CD4-positive, CD25-positive, alpha-beta regulatory T cell (primary cell): ENCODE results near the gene DENND5B. TPM values are rescaled to one million over a fixed set of nuclear protein-coding genes. Genes with fewer than 3 reads are reported as not detected.

Experiments used
- ATAC-seq, 2 donors: fragments of 150-1000 bp; cut with Tn5 transposase; one replicate each; pipeline ENCODE4 v1.10.0; 2021; ENCODE audit warnings: low read depth in 2 of 2, moderate number of reproducible peaks in 2 of 2, moderate library complexity in 1 of 2
- DNase-seq, 3 donors: peaks; one replicate each; pipeline versions ENCODE4 v3.0.0 to v3.0.0-alpha.2; 2012 to 2022; ENCODE audit warnings: mixed read lengths in 1 of 3
- H3K27ac ChIP-seq: one replicate; pipeline ENCODE4 v1.7.0; 2013; ENCODE audit warnings: mild to moderate bottlenecking, low read length; ENCODE audit not compliant: insufficient read depth, poor library complexity, severe bottlenecking
- H3K27me3 ChIP-seq: one replicate; pipeline ENCODE4 v1.7.0; 2013; ENCODE audit warnings: low read length; ENCODE audit not compliant: control insufficient read depth, insufficient read depth
- H3K36me3 ChIP-seq: one replicate; pipeline ENCODE4 v1.7.0; 2013; ENCODE audit warnings: mild to moderate bottlenecking, low read length, moderate library complexity; ENCODE audit not compliant: control insufficient read depth, insufficient read depth
- H3K4me1 ChIP-seq: 2 replicates; pipeline ENCODE4 v1.7.0; 2013; ENCODE audit warnings: mild to moderate bottlenecking, low read length; ENCODE audit not compliant: insufficient read depth, control insufficient read depth, poor library complexity, severe bottlenecking
- H3K4me3 ChIP-seq: one replicate; pipeline ENCODE4 v1.7.0; 2013; ENCODE audit warnings: low read depth, mild to moderate bottlenecking, low read length, moderate library complexity
- H3K9me3 ChIP-seq, 2 experiments: 1 replicate in 1 of 2; 2 replicates in 1 of 2; pipeline ENCODE4 v1.7.0; 2013; ENCODE audit warnings: low read length in 2 of 2, mild to moderate bottlenecking in 1 of 2, moderate library complexity in 1 of 2; ENCODE audit not compliant: control insufficient read depth in 2 of 2
- H3K27ac Mint-ChIP-seq, 3 donors: one replicate each; pipeline ENCODE4 v1.8.0; 2020 to 2022; ENCODE audit warnings: mild to moderate bottlenecking in 3 of 3, mixed read lengths in 3 of 3, moderate library complexity in 2 of 3
- H3K27me3 Mint-ChIP-seq: one replicate; pipeline ENCODE4 v1.8.0; 2022; ENCODE audit warnings: mild to moderate bottlenecking, mixed read lengths
- H3K36me3 Mint-ChIP-seq: one replicate; pipeline ENCODE4 v1.8.0; 2020; ENCODE audit warnings: mixed read lengths
- H3K4me1 Mint-ChIP-seq, 4 donors: one replicate each; pipeline ENCODE4 v1.8.0; 2020 to 2022; ENCODE audit warnings: mixed read lengths in 4 of 4, mild to moderate bottlenecking in 1 of 4
- H3K4me3 Mint-ChIP-seq, 4 donors: one replicate each; pipeline ENCODE4 v1.8.0; 2020 to 2022; ENCODE audit warnings: mild to moderate bottlenecking in 4 of 4, mixed read lengths in 4 of 4, moderate library complexity in 3 of 4
- H3K9me3 Mint-ChIP-seq, 7 donors: one replicate each; pipeline ENCODE4 v1.8.0; 2020 to 2022; ENCODE audit warnings: mixed read lengths in 7 of 7, mild to moderate bottlenecking in 3 of 7, moderate library complexity in 2 of 7
- polyA plus RNA-seq, 4 donors: library from polyadenylated mRNA; unstranded; fragments of 300-500 nt; fragmentation: Illumina TruSeq; gene quantifications; one replicate each; pipeline ENCODE4 v1.2.3, GENCODE V29; 2021
- total RNA-seq: library from RNA; stranded (reverse); gene quantifications from one replicate; pipeline ENCODE4 v1.2.3, GENCODE V29; 2022

Gene DENND5B
- total and polyA plus RNA-seq, 5 donors from 2014 or later = 0.39 to 0.76 TPM; not detected in 3

- peak overlapping the region in 2 of 3 donors; percentile 7 to 31 for H3K27ac Mint-ChIP-seq
- no peaks in the 10 kb centered on the region for H3K9me3 Mint-ChIP-seq
- no peaks in the 10 kb centered on the region for H3K9me3 ChIP-seq
- H3K27me3 Mint-ChIP-seq = peaks cover 12% of the 10 kb centered on the region
- H3K27ac ChIP-seq = no peak overlapping the region
- H3K4me1 ChIP-seq = no peaks in the 10 kb centered on the region
- no peaks in the 10 kb centered on the region for H3K27me3 ChIP-seq
- H3K36me3 Mint-ChIP-seq = no peaks in the 10 kb centered on the region
- peak overlapping the region in 2 of 4 donors; percentile 16 to 77 for H3K4me3 Mint-ChIP-seq
- no peak overlapping the region for H3K4me3 ChIP-seq
- DNase-seq = peak in 1 of 3 donors; percentile 57
- peak in 1 of 2 donors; percentile 40 for ATAC-seq
- H3K4me1 Mint-ChIP-seq = peaks cover 0 to 16% (median 5%) of the 10 kb centered on the region in 4 donors
- H3K36me3 ChIP-seq = no peaks in the 10 kb centered on the region
Observed at GRCh38 chr12:31362759-31363415, 228.0 kb downstream of the DENND5B start.

- no peaks in the 10 kb centered on the region for H3K36me3 Mint-ChIP-seq
- no peaks in the 10 kb centered on the region for H3K4me1 ChIP-seq
- DNase-seq (peak in 1 of 3 donors; percentile 2), ATAC-seq (no peak)
- peaks cover 0 to 16% (median 5%) of the 10 kb centered on the region in 4 donors for H3K4me1 Mint-ChIP-seq
- H3K27me3 ChIP-seq = no peaks in the 10 kb centered on the region
- no peaks in the 10 kb centered on the region for H3K9me3 ChIP-seq
- H3K9me3 Mint-ChIP-seq = no peaks in the 10 kb centered on the region
- no peaks in the 10 kb centered on the region for H3K36me3 ChIP-seq
- H3K27me3 Mint-ChIP-seq = peaks cover 12% of the 10 kb centered on the region
- H3K27ac ChIP-seq = no peak overlapping the region
- no peak overlapping the region for H3K4me3 ChIP-seq
- peak overlapping the region in 2 of 3 donors; percentile 31 to 87 for H3K27ac Mint-ChIP-seq
- H3K4me3 Mint-ChIP-seq = peak overlapping the region in 2 of 4 donors; percentile 16 to 77
Observed at GRCh38 chr12:31362115-31362758, 228.7 kb downstream of the DENND5B start.

- H3K9me3 Mint-ChIP-seq = no peaks in the 10 kb centered on the region
- no peak overlapping the region for H3K27ac Mint-ChIP-seq
- Histone ChIP-seq H3K27me3 (no peaks in the 10 kb centered on the region), H3K4me1 (no peaks in the 10 kb centered on the region), H3K36me3 (no peaks in the 10 kb centered on the region), H3K4me3 (no peak overlapping the region), H3K9me3 (no peaks in the 10 kb centered on the region), H3K27ac (no peak overlapping the region)
- H3K27me3 Mint-ChIP-seq = peaks cover 12% of the 10 kb centered on the region
- no peak for ATAC-seq
- H3K4me1 Mint-ChIP-seq = peaks cover 0 to 16% (median 5%) of the 10 kb centered on the region in 4 donors
- no peaks in the 10 kb centered on the region for H3K36me3 Mint-ChIP-seq
- no peak for DNase-seq
- H3K4me3 Mint-ChIP-seq = peak overlapping the region in 1 of 4 donors; percentile 16
Observed at GRCh38 chr12:31361730-31362114, 229.2 kb downstream of the DENND5B start.

GRCh38 chr12:31355747-31356107 is 235.2 kb downstream of the DENND5B start:
- DNase-seq (no peak), ATAC-seq (no peak)
- Mint-ChIP-seq H3K4me1 (no peaks in the 10 kb centered on the region), H3K9me3 (no peaks in the 10 kb centered on the region), H3K4me3 (no peak overlapping the region), H3K36me3 (no peaks in the 10 kb centered on the region), H3K27me3 (peaks cover 7% of the 10 kb centered on the region), H3K27ac (peak overlapping the region in 1 of 3 donors; percentile 38)
- Histone ChIP-seq H3K36me3 (no peaks in the 10 kb centered on the region), H3K9me3 (no peaks in the 10 kb centered on the region), H3K27me3 (no peaks in the 10 kb centered on the region), H3K27ac (no peak overlapping the region), H3K4me3 (no peak overlapping the region), H3K4me1 (no peaks in the 10 kb centered on the region)

- Histone ChIP-seq H3K4me3 (no peak overlapping the region), H3K36me3 (no peaks in the 10 kb centered on the region), H3K27me3 (no peaks in the 10 kb centered on the region), H3K4me1 (no peaks in the 10 kb centered on the region), H3K27ac (no peak overlapping the region), H3K9me3 (no peaks in the 10 kb centered on the region)
- ATAC-seq (no peak), DNase-seq (no peak)
- Mint-ChIP-seq H3K9me3 (no peaks in the 10 kb centered on the region), H3K27me3 (peaks cover 10% of the 10 kb centered on the region), H3K4me3 (no peak overlapping the region), H3K4me1 (no peaks in the 10 kb centered on the region), H3K27ac (no peak overlapping the region), H3K36me3 (no peaks in the 10 kb centered on the region)
Observed at GRCh38 chr12:31353750-31354708, 236.9 kb downstream of the DENND5B start.

GRCh38 chr12:31346267-31346666 is 244.7 kb downstream of the DENND5B start:
- H3K4me3 Mint-ChIP-seq = no peak overlapping the region
- no peak overlapping the region for H3K27ac Mint-ChIP-seq
- no peaks in the 10 kb centered on the region for H3K36me3 Mint-ChIP-seq
- peaks cover 0 to 2% (median 0%) of the 10 kb centered on the region in 4 donors for H3K4me1 Mint-ChIP-seq
- no peaks in the 10 kb centered on the region for H3K9me3 Mint-ChIP-seq
- H3K4me1 ChIP-seq = no peaks in the 10 kb centered on the region
- H3K4me3 ChIP-seq = no peak overlapping the region
- no peaks in the 10 kb centered on the region for H3K9me3 ChIP-seq
- no peak overlapping the region for H3K27ac ChIP-seq
- DNase-seq (no peak), ATAC-seq (no peak)
- no peaks in the 10 kb centered on the region for H3K36me3 ChIP-seq
- H3K27me3 Mint-ChIP-seq = peaks cover 14% of the 10 kb centered on the region
- H3K27me3 ChIP-seq = no peaks in the 10 kb centered on the region

GRCh38 chr12:31343139-31343538 is 247.8 kb downstream of the DENND5B start:
- H3K27ac ChIP-seq = no peak overlapping the region
- Mint-ChIP-seq H3K4me1 (peaks cover 0 to 2% (median 0%) of the 10 kb centered on the region in 4 donors), H3K9me3 (peaks cover 0 to 1% (median 0%) of the 10 kb centered on the region in 7 donors), H3K27ac (no peak overlapping the region), H3K27me3 (peaks cover 9% of the 10 kb centered on the region), H3K36me3 (no peaks in the 10 kb centered on the region), H3K4me3 (no peak overlapping the region)
- no peak for ATAC-seq
- no peak overlapping the region for H3K4me3 ChIP-seq
- H3K4me1 ChIP-seq = no peaks in the 10 kb centered on the region
- no peaks in the 10 kb centered on the region for H3K36me3 ChIP-seq
- DNase-seq = no peak
- no peaks in the 10 kb centered on the region for H3K27me3 ChIP-seq
- H3K9me3 ChIP-seq = no peaks in the 10 kb centered on the region
